ENCODE measurements around the gene GCSAM.
A peak's percentile ranks its signal among the peaks of the same experiment; 100 is the strongest.
"Not testable (repeated sequence)": the region's sequence is repeated elsewhere in the genome, so short reads cannot be mapped to it uniquely, and the experiment has no call there.

GCSAM gene

DNA sequence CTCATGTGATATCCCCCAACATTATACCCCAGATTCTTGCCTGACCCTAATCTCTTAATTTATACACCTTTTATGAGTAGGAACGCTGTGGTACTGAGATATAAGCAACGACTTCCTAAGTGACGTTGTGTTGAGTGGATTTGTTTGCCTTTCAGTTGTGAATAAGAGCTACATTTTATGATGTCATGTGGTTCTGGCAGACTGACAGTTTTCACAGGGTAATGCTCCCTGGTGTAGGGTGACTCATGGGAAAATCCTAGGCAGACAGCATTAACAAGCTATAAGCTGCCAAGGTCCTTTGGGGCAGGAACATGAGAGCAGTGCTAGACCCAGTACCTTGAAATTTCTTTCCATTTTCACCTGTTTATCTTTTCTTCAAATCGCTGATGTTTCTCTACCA, 35.7 kb downstream of the GCSAM start:
- peak; percentile 71 for DNase-seq

DNA sequence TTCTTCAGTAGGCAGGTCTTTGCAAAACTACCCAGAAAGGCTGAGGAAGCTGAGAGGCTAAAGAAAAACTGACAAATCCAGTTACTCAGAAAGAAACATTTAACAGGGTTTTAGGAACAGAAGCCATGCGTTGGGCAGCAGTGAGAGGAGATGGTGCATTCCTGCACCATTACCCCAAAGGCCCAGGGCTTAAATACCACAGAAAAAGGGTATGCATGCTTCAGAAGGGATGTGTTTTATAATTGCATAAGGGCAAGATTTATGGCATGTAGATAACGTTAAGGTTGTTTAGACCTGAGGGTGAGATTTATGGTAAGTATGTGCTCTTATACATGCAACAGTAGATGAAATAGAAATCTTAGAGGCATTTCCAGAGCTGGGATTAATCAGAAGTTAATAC, 36.9 kb downstream of the GCSAM start:
- DNase-seq, result no peak

DNA sequence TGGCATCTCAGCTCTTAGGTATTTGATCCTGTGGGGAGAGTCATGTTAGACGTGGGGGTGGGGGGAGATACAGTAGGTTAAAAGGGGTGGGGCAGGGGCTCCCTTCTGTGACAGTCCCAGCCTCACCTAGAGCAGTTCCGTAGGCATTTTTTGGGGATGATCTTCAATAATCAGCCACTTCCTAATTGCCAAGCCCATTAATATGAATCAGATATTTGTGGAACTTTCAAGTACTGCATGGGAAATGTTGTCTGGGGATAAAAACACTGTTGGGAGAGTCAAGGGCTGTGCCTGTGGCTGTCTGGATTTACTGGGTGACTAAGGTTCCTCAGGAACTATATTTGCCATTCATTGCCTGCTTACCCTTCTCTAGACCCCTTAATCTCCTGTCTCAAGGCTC, 37.3 kb downstream of the GCSAM start:
- no peak for DNase-seq

DNA sequence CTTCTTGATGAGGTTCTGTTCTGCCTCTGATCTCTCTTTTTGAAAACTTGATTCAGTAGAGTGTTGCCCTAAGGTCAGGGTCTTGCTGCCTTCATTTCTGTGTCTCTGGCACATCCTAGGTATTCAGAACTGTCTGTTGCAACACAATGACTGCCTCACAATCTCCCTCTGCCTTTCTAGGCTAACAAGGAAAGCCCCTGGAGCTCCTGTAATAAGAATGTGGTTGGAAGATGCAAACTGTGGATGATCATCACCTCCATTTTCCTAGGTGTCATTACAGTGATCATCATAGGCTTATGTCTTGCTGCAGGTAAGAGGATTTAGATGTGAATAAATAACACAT, 39.9 kb downstream of the GCSAM start:
- DNase-seq, result no peak

DNA sequence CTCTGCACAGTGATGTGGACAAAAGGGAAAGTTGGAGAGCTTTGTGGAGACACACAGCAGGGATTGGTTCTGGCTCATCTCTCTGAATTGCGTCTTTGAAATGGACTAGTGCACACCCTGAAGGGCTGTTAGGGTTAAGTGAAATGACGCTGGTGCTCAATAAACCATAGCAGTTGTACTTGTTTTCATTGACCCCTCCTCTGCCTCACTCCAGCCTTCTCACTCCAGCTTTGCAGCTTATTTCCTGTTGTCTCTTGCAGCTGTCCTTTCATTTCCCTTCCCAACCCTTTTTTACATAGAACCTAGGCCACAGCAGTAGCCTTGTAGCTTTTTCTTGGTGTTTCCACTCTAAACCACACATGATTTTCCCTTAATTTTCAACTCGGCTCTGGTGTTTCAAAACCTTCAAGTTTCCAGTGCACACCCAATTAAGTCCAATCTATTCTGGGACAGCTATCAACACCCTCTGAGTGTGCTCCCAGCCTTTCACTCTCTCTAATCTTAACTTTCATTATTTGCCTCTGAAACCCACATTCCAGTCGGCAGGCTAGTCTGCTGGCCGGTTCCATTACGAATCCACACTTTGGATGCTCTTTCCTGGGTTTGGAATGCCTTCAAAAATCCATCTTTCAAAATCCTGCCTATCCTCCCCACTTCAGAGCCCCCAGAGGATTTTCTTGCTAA, 40.4 kb downstream of the GCSAM start:
- no peak for DNase-seq

DNA sequence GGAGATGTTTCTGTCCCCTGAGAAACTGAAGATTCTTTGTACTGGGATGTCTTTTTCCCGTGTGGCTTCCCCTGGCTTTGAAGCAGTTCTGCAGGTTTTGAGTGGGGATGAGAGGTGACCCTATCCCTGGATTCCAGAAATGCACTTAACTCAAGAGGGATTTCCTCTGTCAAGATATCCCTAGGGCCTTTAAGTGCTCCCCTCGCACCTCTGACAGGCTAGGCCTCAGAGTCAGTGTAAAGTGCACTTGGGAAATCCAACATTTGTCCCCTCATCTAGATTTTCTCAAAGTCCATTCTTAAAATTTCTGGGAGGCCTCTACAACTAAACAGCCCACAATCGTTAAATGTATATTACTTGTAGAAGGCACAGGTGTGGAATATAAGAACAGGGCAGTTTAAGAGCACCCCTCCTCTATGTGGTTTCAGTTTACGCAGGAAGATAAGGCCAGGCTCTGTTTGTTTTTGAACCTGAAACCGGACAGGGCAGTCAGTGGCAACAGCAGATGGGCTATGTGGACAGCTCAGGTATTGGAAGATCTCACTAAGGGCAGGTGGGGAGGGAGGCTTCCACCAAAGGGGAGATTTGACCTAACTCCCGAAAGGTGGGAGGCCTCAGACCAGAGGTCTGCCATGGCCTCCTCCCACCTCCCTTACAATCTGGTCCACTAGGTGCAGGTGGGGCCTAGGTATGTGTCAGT, 42.0 kb downstream of the GCSAM start:
- no peak for DNase-seq

DNA sequence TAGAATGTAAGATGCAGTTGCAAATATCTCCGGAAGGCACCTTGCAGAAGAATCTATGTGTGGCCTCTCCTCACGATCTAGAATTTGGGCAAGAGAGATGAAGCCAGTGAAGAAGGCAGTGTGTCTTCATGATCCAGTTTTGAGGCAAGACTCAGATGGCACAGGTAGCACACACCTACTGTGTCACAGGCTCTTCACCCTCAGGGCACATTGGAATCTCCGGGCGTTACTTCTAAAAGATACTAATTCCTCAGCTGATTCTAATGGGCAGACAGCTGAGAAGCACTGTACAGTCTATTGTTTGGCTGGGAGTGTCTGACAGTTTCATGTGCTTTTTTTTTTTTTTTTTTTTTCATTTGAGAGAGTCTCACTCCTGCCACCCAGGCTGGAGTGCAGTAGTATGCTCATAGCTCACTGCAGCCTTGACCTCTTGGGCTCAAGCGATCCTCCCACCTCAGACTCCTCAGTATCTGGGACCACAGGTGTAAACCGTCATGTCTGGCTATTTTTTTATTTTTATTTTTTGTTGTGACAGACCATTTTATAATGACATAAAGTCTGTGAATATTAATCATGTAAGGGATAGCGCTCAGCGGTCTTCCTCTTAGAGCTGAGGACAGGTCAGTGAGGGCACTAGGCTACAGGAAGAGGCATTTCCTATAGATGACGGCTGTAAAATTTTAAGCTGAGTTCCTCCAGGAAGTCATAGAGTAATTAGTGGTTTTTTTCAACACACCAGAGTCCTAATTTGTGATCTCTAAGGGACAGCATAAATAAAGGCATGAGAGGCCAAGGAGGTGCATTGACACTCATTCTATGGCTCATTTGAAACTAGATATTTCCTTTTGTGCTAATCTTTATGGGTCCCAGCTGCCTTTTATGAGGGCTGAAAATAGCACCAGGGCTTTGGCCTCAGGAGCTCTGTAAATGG, 42.8 kb downstream of the GCSAM start:
- no peak for DNase-seq

DNA sequence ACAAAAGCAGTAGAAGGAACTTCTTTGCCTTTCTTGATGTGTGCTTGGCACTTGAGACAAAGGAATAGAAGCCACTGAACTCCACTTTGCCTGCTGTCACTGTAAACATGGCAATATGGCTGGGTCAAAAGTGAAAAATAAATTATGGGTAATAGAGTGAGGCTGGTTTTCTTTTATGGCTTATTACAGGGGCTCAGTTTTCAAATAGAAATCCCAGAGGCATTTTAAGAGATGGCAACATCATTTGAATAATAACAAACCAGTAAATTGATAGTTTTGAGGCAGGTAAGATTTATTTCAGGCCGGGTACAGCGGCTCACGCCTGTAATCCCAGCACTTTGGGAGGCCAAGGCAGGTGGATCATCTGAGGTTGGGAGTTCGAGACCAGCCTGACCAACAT, 44.1 kb downstream of the GCSAM start:
- DNase-seq, result no peak

DNA sequence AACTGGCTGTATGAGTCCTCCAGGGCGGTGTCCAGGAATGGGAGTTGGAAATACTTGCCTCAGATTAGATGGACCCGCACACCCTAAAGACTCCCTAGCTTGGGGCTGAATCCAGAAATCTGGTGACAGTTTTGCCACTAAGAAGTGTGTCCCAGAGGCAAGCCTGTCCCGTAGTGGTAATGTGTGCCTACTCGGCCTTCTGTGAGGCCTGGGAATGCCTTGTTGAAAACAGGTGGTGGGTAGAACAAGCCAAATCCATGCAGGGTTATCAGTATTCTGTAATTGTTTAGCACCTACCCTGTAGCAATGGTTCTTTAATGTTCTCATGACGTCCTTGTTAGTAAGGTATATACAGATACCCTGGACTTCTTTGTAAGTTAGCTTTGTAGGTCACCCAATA, 45.3 kb downstream of the GCSAM start:
- no peak for DNase-seq

DNA sequence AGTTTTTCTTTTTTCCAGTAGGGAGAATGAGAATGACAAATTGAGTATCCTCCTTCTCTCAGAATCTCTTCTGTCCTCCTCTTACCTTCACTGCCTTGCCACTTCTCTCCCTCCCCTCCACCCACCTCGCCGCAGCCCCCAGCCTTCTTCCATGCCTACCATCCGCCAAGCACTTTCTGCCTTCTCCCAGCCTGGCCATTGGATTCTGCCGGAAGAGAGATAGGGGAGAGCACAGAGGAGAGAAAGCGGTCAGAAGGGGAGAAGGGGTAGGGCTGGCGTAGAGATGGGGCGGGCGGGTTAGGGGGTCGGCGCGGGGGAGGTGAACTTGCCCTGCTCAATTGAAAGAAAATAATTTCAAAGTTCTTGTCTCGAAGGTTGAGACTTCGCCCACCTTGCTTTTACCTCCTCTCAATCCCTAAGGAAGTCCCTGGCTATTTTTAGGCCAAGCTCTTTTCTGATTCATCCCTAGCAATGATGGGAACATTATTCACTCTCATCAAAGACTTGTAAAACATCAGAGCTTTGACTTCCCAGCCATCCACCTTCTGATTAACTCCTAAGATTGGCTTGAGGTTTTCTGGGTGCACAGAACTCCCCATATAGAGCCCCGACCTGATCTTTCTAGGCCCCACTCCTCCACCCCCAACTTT, 46.0 kb downstream of the GCSAM start:
- DNase-seq, result no peak

DNA sequence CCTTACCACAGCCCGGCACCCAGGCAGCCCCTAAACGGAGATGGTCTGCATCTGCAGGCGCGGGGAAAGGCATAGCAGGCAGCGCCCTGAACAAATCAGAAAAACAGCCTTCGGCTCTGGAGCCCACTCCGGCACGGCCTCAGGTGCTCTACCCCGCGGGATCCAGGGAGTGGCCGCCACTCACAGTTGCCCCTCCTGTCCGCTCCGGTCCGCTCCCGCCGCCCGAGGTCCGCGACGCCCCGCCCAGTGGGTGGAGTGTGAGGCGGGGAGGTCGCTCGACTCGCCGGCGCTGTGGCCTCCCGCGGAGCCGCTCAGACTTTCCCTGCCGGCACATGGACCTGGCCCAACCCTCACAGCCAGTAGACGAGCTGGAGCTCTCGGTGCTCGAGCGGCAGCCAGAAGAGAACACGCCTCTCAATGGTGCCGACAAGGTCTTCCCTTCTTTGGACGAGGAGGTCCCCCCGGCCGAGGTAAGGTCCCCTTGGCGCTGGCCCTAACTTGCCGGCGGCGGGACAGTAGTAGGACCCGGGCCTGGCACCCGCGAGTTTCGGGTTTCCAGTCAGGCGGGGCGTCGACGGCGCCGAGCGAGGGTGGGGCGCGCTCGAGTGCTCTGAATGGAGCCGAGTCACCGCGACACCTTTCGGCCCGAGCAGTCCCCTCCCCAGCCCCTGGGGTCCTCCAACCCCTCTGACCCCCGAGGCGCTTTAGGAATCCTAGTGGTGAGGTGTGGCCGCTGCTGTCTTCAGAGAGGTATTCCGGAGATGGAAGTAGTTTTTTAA, 46.8 kb downstream of the GCSAM start, which contains the start of gene C3orf52:
Gene C3orf52 (plus strand): TSS at position 314 of the 779 bp plus-strand sequence. CDS start 19 bp downstream, at position 333.
- DNase-seq, result peak; percentile 91

DNA sequence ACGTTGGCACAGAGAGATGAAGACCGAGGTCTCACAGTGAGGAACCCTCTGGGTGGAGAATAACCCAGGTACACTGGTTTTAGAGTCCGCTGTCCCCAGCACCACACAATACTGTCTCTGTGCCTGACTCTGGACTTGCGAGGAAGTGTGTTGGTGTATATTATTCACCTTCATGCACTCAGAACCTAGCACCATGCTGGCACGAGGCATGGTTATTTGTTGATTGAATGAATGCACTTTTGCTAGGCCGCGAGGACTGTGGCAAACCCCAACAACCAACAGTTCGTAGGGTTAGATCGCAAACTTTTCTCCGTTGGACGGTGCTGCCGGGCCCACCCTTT, 47.3 kb downstream of the GCSAM start:
- DNase-seq, result no peak

DNA sequence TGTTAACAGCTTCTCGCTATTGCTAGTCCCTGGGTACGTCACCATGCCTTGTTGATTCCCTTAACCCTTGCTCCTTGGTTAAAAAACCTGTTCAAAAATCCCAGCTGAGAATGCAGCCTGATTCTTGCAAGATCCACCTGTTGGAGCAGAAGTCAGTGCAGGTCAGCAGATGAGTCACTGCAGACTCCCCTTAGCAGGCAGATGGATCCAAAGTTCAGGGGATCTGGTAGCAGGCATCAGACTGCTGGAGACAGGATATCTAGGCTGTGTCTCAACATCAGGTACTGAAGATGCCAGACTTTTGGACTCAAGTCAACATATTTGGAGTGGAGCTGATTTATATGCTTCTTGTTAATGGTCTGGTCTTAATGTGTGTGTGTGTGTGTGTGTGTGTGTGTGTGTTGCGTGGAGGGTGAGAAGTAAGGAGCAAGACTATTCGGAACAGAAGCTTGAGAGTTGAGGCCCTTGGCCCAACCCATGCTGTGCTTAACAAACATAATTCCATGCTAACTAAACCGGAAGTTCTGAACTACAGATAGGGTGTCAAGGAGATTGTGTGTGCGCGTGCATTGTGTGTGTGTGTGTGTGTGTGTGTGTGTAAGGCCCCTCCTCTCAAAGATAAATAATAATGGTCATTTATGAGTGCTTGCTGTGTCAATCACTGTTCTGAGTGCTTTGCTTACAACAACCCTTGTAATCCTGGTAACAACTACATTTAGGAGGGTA, 47.9 kb downstream of the GCSAM start:
- no peak for DNase-seq

DNA sequence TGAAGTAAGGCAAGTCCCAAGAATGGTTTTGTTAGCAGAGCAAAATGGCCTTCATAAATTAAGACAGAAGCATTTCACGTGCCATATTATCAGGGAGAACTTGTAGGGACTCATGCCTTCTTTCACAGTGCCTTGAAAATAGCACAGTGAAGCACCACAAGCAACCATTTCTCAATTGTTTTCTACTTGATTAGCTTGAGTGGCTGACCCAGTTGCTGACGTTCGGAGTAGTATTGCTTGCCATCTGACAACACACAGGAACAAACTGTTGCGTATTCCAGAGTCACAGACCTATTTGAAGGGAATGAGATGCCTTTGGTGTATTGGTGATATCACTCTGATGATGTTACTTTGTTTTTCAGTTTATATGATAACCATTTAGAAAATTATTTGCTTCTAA, 49.8 kb downstream of the GCSAM start:
- no peak for DNase-seq

DNA sequence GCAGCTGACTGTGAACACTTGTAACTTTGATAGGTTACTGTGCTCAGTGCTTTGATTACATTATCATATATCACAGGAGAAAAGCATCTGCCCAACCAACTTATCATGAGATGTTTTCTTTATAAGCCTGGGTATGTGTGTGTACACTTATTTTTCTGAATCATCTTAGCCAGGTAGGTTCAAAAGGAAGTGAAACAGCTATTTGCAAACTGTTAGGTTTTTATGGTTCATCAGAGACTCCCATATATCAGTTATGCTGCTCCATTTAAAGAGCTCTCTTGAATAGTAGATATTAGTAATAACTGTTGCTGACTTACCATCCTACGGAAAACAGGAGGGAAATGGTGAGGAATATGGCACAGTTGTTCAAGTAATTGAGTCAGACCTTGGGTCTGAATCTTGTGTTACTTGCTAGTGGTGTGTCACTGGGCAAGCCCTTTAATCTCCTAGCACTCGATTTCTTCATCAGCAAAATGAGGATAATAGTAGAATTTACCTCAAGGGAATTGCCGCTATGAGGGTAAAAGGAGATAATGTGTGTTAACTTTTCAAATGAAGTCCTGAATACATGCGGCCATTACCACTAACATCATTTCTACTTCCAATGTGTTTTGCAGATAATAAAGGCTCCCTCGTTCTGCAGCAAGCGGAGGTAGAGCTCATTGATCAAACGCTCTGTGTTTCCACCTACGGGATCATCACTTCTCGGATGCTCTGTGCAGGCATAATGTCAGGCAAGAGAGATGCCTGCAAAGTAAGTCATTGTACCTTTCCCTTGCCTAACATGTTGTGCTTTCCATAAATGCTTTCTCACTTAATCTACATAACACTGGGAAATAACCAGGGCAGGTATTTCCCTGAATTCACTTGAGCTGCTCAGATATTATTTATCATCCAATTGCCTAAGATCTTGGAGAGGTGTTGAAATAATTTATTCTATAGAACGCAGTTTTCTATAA, 54.6 kb downstream of the GCSAM start:
- no peak for DNase-seq

DNA sequence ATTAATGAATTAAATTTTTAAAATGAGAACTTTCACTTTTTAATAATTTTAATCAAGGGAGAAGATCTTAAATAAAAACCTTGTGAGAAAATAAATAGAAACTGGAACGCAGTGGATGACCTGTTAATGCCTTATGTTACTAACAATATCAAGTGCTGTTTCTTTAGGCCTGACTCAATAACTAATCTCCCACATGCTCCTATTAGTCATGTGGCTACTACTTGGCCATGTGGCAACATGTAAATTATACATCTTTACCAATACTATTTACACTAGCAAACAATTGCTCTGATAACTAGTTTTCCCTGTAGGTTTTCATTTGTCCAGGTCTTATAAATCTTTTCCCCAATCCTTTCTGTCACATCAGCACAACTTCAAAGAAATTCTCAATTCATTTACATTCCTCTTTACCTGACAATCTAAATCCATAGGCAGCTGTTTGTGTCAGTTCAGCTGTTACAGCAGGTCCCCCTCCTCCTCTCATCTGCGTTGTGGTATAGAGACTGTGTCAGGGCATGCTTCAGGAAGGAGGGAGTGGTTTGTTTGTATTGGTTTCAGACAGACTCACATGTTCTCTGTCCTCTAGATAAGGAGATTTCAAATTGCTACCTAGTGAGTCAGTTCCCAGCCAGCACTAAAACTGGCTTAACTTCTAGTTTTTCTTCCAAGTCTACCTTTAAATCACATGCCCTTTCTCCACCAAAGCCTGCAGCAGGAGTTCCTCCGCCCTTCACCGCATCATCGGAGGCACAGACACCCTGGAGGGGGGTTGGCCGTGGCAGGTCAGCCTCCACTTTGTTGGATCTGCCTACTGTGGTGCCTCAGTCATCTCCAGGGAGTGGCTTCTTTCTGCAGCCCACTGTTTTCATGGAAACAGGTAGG, 58.2 kb downstream of the GCSAM start:
- DNase-seq, result peak; percentile 67

DNA sequence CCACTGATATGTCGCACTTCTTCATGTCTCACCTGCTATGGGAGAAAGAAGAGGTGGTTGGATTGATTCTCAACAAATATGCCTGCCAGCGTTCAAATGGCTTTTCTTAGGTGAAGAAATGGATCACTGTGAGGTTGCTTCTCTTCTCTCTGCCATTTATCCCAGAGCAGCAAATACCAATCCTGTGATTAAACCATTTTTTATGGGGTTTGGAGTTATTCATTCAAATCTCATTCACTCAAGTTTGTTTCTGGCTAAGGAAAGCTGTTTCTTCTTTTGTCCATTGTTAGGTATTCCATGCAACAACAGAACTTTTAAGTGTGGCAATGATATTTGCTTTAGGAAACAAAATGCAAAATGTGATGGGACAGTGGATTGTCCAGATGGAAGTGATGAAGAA, 59.0 kb downstream of the GCSAM start:
- no peak for DNase-seq

DNA sequence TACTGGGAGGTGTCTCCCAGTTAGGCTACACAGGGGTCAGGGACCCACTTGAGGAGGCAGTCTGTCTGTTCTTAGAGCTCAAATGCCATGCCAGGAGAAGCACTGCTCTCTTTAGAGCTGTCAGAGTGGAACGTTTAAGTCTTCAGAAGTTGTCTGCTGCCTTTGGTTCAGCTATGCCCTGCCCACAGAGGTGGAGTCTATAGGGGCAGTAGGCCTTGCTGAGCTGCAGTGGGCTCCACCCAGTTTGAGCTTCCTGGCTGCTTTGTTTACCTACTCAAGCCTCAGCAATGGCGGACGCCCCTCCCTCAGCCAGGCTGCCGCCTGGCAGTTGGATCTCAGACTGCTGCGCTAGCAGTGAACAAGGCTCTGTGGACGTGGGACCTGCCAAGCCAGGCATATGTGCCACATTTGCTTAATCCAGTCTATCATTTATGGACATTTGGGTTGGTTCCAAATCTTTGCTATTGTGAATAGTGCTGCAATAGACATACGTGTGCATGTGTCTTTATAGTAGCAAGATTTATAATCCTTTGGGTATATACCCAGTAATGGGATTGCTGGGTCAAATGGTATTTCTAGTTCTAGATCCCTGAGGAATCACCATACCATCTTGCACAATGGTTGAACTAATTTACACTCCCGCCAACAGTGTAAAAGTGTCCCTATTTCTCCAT, 60.5 kb downstream of the GCSAM start:
- DNase-seq, result not testable (repeated sequence)

Data from COR-L47 (cell line).